Frontal cortex (tissue), 4 donors: ENCODE results near the gene TSC2. TPM values are rescaled to one million over a fixed set of nuclear protein-coding genes. Genes with fewer than 3 reads are reported as not detected.
"Not testable (repeated sequence)": the region's sequence is repeated elsewhere in the genome, so short reads cannot be mapped to it uniquely, and the experiment has no call there.

Experiments used
- DNase-seq, 2 donors: peaks; one replicate each; pipeline ENCODE4 v3.0.0; 2012; ENCODE audit warnings: low spot score in 2 of 2
- FAIRE-seq: peaks from 2 replicates; lab custom pipeline; 2012; peaks lifted over from hg19 to GRCh38; lab: Jason Lieb, UNC
- total RNA-seq: library from RNA; depleted of rRNA; stranded (reverse); fragments of >200 nt; gene quantifications from one replicate; pipeline ENCODE4 v1.2.3, GENCODE V29; 2014
- donor health status: control.
- donor health status: control.
- donor health status: control.

TSC2 gene
- total RNA-seq, 1 donor from 2014 or later, result 39.5 TPM

DNA sequence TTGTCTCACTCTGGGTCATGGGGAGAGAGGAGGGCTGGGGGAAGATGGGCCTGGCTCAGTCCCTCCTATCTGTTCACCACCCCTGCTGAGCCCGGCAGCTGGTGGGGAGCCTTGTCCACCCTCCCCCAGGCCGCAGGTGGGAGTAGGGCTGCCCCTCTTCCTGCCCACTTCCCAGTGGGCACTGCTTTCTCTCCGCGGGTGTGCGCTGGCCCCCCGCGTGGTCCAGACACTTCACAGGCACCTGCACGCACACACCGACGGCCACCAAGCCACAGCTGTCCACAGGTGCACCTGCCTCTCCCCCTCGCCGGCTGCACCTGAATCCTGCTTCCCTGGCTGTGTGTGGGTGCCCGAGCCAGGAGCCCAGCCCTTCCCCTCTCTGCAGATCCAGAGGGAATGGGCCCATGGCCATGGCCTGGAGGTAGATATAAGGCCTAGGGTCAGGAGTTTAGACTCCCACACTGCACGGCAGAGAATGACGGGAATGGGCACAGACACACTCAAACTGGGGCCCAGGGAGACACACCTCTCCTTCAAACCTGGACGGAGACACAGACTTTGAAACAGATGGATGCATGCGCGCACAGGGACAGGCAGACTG lies 19.1 kb upstream of the TSC2 start:
- FAIRE-seq, result no peak

DNA sequence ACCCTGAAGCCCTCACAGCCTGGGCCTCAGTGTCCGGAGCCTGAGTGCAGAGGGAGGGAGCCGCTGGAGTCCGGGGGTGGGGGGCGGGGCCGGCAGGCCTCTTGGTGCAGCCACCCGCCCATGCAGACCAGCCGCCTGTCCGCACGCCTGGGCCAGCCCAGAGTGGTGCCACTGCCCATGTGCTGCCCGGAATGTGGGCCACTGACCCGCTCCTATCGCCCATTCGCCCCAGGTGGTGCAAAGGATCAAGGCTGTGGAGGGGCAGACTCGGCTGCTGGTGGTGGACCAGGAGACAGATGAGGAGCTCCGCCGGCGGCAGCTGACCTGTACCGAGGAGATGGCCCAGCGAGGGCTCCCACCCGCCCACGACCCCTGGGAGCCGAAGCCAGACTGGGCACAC lies 18.4 kb upstream of the TSC2 start:
- DNase-seq (no peak), FAIRE-seq (no peak)

More for the DNA sequence above, 19.1 kb upstream of the TSC2 start:
- DNase-seq, result no peak

DNA sequence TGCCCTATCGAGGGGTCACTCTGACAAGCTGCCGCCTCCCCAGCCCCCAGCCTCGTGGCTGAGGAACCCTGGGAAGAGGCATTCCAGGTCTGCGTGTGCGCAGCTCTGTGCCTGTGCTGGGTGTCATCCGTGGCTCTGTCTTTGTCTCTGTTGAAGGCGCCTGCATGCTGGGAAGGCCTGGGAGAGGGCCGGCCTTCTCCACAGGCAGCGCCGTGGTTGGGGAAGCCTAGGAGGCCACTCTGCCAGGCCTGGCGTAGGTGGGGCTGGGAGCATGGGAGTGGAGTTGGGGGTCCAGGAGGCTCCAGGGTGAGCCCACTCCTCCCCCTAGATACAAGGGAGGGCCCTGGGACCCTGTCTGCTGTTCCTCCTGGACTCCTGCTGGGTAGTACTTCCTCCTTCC lies 17.7 kb upstream of the TSC2 start:
- DNase-seq, result no peak
- FAIRE-seq, result no peak

DNA sequence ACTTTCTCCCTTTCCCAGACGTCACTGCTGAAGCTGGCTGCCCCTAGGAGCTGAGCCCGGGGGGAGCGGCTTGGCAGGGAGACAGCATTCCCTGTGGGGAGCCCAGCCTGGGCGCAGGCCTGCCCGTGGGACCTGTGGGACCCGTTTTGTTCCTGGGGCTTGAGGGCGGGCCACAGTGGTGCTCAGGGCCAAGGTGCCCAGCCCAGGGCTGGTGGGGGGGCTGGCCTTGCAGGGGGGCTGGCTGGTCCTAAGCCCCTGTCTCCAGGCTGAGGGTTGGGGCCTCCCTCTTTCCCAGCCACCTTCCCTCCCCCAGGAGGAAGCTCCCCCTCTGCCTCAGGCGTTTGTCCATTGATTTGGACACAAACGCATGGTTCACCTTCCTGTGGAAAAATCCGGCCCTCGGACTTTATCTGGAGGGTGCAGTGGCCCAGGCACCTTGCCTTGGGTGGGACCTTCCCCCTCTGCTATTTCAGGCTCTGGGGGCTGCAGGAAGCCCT lies 16.7 kb upstream of the TSC2 start:
- DNase-seq (no peak), FAIRE-seq (no peak)

DNA sequence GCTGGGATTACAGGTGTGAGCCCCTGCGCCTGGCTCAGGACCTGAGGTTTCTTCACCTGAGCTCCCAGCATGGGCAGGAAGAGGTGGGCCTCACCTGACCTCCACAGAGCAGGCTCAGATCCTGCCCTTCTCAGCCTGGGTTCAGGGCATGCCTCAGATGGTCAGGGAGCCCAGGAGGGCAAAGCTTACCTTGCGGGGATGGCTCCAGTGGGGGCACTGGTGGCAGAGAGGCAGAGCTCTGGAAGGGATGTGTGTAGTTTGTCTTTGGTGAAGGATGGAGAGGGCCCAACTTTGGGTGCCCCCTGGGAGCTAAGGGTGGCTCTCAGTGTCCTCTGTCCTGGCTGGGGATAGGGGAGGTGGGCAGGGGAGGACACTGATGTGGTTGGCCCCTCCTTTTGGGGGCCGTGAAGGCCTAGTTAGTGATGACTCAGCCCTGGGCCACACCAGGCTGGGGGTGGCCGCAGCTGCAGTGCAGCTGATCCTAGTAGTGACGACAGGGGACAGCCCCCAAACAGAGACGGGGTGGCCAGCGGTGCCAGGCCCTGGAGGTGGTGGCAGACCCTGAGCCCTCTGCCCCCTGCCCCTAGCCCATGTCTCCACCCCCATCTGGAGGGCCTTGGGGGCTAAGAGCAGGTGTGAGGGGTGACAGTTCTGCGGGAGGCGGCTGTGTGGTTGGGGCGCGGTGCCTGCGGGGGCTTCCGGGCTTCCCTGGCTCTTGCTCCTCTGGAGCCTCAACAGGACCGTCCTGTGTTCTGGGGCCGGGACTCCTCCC lies 15.3 kb upstream of the TSC2 start:
- FAIRE-seq, result no peak

DNA sequence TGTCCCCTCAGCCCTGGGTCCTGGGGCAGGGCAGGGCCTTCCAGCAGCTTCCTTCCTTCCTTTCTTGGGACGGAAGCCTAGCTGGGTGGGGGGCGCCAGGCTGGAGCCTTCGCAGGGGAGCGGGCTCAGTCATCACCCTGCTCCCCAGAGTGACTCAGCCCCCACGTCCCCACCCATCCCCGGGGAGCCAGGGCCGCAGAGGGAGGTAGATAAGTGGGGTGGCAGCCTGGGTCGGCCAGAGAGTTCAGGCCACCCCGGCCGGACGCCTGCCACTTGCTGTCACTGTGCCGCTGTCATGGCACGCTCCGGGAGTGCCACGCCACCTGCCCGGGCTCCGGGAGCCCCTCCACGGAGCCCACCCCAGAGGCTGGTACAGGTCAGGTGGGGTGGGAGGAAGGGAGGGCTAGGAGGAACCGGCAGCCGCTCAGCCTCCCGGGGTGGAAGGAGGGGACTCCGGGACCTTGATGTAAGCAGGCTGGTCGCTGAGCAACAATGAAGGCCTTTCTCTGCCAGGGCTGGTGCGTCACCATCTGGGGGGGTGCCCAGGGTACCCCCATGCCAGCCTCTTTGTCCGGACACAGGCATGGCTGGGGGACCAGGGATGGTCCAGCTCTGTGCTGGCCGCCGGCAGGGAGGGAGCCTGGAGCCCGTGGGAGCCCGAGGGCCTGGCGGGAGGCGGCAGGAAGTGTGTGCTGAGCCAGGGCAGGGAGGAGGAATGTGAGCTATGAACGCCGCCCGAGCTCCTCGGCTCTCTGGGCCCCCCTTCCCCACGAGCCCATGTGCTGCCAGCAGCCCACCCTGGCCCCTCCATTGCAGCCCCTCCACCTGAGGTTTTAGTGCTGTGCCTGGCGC lies 14.5 kb upstream of the TSC2 start:
- FAIRE-seq (no peak), DNase-seq (peak; percentile 84 to 86)

More for the DNA sequence above, 15.3 kb upstream of the TSC2 start:
- peak in 1 of 2 donors; percentile 71 for DNase-seq

- not testable (repeated sequence) for DNase-seq, FAIRE-seq
These were observed 13.7 kb upstream of the TSC2 start for GRCh38 chr16:2033909-2034695.

DNA sequence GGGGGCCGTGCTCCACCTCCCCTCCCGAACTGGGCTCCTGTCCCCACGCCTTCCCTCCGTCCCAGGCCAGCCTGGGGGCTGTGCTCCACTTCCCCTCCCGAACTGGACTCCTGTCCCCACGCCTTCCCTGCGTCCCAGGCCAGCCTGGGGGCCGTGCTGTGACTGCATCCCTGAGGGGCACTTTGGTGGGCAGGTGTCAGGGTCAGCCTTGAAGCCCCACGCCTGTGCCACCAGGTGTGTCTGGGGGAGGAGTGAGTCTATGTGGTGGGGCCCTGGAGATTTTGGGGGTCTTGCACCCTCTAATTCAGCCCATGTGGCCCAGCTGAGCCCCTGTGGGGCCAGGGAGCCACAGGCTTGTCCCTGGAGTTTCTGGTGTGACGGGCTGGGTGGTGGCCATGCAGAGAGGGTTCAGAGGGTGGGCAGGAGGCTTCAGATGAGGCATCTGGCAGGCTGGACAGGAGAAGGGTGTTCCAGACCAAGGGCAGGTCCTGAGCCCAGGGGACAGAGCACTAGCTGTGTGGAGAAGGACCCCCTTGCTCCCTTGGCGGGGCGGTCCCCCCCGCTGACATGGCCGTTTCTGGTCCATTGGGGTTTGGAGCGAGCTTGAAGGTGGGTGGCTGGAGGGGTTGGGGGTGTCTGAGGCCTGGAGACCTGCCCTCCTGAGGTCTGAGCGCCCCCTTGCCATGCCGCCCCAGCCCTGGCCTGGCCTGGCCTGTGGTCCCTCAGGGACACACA lies 12.9 kb upstream of the TSC2 start:
- no peak for FAIRE-seq
- no peak for DNase-seq

DNA sequence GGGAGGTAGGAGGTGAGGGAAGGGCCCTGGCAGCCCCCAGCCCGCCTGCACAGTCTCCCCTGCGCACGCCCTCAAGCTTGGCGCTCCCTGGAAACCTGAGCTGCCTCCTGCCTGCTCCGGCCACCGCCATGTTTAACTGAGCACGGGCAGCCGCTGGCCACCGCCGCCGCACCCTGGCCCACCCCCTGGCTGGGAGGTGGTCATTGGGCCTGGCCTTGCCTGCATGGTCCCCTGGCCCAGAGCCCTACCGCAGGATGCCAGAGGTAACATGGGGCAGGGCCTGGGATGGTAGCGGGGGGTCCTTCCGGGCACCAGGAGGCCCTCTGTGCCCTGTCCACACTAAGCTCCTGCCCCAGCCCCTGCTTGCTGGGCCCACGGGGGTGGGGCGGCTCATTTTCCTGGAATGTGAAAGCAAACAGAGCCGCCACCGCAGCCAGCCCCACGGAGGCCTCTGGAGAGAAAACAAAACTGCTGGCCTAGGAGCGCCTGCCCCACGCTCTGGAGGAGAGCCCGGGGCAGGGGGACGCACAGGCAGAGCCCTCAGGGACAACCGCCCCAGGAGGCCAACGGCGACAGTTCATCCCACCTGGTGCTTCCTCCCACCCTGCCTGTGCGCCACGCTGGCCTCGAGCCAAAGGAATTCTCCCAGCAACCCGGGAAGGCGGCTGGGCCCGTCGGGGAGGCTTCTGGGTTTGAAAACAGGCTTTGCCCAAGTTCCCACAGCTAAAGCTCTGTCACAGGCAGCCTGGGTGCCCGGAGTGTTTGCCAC lies 12.2 kb upstream of the TSC2 start:
- no peak for DNase-seq
- FAIRE-seq, result no peak

GRCh38 chr16:2036200-2036966 lies 11.4 kb upstream of the TSC2 start:
- FAIRE-seq (no peak), DNase-seq (no peak)

- no peak for DNase-seq
- FAIRE-seq, result no peak
These were observed 10.7 kb upstream of the TSC2 start for GRCh38 chr16:2037115-2037514.

DNA sequence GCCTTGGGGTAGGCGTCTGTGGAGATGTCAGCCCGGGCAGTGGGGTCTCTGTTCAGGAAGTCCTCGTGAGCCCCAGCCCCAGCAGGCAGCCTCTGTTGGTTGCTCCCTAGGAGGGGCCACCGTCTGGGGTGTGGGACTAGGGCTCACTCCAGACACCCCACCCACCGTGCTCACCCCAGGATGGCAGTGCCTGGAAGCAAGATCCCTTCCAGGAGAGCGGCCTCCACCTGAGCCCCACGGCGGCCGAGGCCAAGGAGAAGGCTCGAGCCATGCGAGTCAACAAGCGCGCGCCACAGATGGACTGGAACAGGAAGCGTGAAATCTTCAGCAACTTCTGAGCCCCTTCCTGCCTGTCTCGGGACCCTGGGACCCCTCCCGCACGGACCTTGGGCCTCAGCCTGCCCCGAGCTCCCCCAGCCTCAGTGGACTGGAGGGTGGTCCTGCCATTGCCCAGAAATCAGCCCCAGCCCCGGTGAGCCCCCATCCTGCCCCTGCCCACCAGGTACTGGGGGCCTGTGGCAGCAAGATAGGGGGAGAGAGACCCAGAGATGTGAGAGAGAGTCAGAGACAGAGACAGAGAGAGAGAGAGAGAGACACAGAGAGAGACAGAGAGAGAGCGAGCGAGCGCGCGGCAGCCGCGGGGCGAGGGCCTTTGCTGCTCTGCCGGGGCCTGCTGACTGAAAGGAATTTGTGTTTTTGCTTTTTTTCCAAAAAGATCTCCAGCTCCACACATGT lies 10.0 kb upstream of the TSC2 start:
- FAIRE-seq, result no peak
- no peak for DNase-seq

DNA sequence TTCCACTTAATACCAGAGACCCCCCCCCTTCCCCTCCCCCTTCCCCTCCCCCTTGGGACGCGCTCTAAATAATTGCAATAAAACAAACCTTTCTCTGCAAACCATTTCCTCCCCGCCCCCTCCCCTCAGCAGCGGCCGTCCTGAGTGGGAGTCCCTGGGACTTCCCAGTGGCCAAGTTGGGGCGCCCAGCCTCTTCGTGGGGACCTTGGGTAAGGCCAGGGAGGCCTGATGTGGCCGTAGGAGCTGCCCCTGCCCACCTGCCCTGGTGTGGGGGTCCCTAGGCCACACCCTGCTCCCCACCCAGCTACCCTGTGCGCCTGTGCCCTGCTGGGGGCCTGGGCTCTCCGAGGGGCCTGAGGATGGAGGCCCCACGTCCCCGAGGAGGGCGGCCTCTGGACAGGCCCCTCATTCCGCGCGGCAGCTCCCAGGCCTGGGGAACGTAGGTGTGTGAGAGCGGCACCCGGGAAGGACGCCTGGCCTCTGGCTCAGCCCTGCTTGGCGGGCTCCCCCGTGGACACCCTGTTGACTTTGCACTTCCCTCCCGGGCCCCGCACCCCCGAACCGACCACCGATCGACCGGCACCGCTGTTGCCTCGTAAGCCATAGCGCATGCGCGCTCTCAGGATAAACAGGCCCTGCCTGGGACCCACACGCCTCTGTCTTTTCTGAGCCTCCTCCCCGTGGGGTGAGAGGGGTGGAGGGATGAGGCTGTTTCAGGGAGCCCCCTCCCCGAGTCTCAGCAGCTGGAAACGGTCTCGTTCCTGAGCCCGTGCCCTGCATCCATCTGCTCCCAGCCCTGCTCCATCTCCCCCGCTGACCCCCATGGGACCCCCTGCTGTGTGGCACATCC lies 9.2 kb upstream of the TSC2 start:
- no peak for FAIRE-seq
- no peak for DNase-seq

DNA sequence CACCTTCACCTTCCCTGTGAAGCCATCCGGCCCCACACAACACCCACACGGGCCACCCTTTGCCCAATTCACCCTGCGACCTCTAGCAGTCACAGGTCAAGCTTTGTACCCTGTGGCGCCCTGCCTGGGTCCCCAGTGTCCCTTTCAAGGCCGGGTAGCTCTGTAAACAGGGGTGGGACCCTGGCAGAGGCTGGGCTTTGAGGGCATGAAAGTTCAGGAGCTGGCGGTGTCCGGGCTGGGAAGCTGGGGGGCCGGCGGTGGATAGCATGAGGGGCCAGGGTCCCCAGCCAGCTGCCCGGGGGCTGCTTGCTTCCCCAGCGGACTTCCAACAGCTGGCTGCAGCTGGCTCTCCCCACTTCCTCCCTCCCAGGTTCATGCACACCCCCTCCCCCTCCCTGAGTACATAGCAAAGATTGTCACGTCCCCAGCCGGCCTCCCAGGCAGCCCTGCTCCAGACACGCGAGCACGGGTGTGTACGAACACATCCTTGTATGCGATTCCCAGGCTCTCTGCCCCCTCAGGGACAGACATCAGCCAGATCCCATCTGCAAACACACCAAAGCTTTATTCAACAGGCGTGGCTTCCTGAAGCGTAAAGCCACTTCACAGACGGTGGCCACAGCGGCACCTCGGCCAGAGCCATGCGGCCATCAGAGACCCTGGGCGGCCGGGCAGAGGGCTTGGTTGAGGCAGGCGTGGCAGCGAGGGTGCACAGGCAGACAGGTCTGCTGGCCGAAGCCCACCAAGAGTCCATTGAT lies 8.3 kb upstream of the TSC2 start:
- no peak for DNase-seq
- no peak for FAIRE-seq

DNA sequence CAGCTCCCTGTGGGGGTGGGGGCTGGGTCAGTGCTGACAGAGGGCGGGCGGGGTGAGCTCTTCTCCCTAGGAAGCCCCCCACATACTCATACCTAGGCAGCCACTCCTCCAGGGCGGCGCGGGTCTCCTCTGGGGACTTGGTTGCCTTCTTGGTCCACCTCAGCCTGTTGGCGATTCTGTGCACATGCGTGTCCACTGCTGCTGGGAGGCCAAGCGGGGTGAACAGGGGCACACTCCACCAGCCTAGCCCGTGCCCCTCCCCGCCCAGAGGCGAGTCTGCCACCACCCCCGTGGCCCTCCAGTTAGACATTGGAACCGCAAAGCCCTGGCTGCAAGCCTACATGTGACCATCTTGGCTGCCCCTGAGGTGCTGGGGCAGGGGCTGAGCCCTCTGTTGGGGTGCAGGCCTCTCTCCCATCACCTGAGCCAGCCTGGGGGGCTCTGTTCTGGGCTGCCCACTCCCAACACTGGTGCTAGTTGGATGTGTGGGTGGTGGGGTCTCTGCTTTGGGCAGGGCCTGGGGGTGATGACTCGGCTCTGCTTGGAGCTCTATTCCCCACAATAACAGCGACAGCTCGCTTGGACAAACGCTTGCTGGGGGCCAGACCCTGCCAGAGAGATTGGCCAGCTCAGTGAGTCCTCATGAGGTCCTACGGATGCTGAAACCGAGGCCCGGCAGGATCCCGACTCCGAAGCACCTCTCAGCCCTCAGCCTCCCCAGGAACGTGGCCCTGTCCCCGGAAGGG lies 7.6 kb upstream of the TSC2 start:
- no peak for FAIRE-seq
- DNase-seq, result no peak
